Right hindlimb (tissue), 1 donor: Measurements from ENCODE around the gene ARL16.
A peak's percentile ranks its signal among the peaks of the same experiment; 100 is the strongest.

Source experiments
- DNase-seq: peaks from one replicate; pipeline ENCODE4 v3.0.0-alpha.2; 2018

ARL16 gene

DNA sequence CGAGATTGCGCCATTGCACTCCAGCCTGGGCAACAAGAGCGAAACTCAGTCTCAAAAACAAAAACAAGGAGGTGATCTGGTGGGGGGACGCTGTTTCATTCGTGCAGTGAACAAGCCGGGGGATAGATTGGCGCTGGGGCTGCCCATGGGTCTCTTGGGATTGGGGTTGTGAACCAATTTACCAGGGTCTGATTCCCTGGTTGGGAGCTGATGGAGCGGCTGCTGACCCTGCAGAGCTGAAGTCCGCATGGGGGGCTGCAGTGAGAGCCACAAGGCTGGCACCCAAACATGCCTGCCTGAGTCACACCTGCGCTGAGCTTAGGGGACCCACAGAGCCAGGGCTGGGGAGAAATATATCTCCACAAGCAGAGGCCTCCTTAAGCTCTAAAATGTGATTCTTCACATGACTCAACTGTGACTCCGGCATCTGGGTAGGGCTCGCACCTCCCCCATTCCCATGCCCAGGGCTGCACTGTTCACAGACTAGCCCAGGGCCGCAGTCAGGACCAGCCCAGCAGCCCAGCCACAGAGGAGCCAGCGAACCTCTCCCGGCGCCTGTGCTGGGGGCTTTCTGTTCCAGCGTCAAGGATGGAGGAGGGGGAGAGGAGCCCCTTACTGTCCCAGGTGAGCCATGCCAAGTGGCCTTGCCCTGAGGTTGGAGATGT lies 41.6 kb downstream of the ARL16 start:
- no peak for DNase-seq

- DNase-seq, result no peak
These were observed 43.6 kb downstream of the ARL16 start for GRCh38 chr17:81640011-81640410.

- no peak for DNase-seq
These were observed 44.9 kb downstream of the ARL16 start for GRCh38 chr17:81638683-81639082.

DNA sequence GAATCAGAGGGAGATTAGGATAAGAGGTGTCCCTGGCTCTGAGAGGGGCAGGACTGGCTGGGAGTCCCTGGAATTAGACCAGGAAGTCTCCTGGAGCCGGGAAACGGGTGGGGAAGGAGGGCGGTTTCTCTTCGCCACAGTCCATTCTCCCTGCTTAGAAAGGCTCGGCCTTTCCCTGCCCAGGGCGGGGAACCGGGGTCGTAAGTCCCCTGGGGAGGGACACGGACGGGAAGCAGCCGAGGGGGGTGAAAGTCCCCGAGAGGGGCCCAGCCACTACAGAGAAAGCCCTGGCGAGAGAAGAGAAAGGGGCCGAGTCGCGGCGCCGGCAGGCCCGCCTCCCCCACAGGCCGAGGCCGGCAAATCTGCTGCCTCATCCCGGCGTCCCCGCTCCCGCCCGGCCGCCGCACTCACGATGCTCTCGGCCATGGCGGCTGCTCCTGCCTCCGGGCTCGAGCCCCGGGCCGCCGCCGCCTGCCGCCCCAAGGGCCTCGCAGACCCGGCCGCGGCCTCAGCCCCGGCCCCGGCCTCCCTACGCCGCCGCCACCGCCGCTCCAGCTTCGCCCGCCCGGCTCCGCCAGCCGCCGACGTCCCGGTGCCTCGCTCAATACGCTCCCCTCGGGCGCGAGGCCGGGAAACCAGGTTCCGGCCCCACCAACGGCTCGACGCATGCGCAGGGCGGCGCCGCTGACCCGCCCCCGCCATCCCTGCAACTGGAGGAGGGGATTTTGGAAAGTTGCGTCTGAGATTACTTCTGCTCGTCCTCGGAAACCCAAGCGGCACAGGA lies 46.9 kb downstream of the ARL16 start, which contains the start of the genes NPLOC4 and TSPAN10:
NPLOC4 (minus strand) TSS at position 608 of the 784 bp plus-strand sequence; CDS start at position 426, 182 bp downstream.
TSPAN10 (plus strand) TSS at position 692 of the 784 bp plus-strand sequence. CDS start 5,217 bp downstream, outside the sequence.
- DNase-seq, result peak; percentile 92

DNA sequence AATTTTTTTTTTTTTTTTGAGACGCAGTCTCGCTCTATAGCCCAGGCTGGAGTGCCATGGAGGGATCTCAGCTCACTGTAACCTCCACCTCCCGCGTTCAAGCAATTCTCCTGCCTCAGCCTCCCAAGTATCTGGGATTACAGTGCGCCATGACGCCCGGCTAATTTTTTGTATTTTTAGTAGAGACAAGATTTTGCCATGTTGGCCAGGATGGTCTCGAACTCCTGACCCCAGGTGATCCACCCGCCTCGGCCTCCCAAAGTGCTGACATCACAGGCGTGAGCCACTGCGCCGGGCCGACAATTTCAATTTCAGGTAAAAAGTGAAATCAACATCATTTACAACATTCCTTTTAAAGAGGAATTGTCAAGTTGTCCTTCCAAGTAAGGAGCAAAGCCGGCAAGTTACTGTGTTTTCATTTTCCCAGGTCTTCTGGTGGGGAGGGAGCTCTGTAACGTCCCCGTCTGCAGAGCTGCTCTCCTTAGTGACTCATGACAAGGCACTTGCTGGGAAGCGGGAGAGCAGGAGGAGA lies 47.6 kb downstream of the ARL16 start:
- no peak for DNase-seq

DNA sequence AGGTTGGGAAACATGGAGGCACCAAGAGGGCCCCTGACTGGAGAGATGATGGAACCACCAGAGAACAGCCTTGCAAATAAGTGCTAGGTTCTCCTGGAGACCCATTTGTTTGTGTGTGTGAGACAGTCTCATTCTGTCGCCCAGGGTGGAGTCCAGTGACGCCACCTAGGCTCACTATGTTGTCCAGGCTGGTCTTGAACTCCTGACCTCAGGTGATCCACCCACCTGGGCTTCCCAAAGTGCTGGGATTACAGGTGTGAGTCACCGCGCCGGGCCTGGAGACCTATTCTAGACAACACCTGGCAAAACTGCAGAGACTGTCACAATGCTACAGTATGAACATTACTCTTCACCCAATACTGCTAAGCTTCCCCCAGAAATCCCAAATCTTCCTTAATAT lies 48.2 kb downstream of the ARL16 start:
- DNase-seq, result no peak

DNA sequence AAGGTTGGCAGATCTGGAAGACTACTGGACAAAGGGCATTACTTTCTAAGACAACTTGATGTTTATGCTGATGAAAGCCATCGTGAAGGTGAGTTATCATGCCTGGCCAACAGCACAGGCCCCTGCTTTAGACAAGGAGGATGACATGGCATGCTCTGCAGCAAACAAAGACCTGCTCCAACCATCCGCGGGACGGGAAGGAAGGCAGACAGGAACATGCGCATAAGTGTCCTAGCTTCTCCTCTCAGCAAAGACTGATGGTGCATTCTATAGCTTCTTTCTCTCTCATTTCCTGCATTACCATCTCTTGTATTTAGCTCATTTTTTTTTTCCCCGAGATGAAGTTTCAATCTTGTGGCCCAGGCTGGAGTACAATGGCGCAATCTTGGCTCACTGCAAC lies 52.1 kb downstream of the ARL16 start:
- DNase-seq, result no peak
